Brain microvascular endothelial cell (primary cell): Measurements from ENCODE around the gene AGA.

Source experiments
- DNase-seq: peaks from one replicate; pipeline ENCODE4 v3.0.0-alpha.2; 2020
- H3K27ac ChIP-seq: fragments of 250-450 bp; sonication (Bioruptor Pico); 2 replicates; pipeline ENCODE4 v1.5.1; 2020; ENCODE audit warnings: mild to moderate bottlenecking, moderate library complexity
- H3K27me3 ChIP-seq: fragments of 250-450 bp; sonication (Bioruptor Pico); replicated peaks from 2 replicates; pipeline ENCODE4 v1.5.1; 2020; ENCODE audit warnings: mild to moderate bottlenecking
- H3K36me3 ChIP-seq: fragments of 250-450 bp; sonication (Bioruptor Pico); replicated peaks from 2 replicates; pipeline ENCODE4 v1.5.1; 2020; ENCODE audit warnings: mild to moderate bottlenecking
- H3K4me3 ChIP-seq: 2 replicates; pipeline ENCODE4 v1.5.1; 2011; ENCODE audit warnings: low read depth, mild to moderate bottlenecking, control low read depth, low read length, moderate library complexity
- in situ Hi-C: cut with HindIII; loops from 2 replicates; pipeline ENCODE4 v1.10.0; 2017; ENCODE audit warnings: low sequenced_read_pairs, low pct_ligation_motif_present
- TF ChIP-seq, protein P1 (sequence below): IDR thresholded peaks from 2 replicates; pipeline ENCODE4 v1.5.1; 2011; ENCODE audit warnings: low read depth, mild to moderate bottlenecking, moderate library complexity, low read length, control low read depth, inconsistent platforms; ENCODE audit errors: missing control alignments

AGA gene

DNA sequence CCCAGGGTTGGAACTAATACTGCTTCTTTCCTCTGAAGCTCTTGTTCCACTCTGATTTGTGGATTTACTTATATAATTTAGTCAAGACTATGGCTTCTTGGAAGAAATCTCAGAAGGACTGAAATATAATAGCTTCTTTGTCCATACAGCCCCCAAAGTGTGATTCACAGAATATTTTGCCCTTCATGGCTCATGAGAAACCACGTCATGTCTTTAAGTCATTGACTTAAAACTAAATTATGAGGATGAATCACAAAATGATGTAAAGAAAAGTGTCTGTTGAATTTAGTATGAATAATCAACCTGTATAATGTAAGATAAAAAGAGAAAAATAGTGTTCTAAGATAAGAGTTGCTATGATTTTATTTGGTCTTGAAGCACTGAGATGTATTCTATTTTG, 43.3 kb upstream of the AGA start:
- in situ Hi-C loops: no loop called here
- peak overlapping the region; percentile 59 for H3K27ac ChIP-seq
- TF ChIP-seq, protein P1, sequence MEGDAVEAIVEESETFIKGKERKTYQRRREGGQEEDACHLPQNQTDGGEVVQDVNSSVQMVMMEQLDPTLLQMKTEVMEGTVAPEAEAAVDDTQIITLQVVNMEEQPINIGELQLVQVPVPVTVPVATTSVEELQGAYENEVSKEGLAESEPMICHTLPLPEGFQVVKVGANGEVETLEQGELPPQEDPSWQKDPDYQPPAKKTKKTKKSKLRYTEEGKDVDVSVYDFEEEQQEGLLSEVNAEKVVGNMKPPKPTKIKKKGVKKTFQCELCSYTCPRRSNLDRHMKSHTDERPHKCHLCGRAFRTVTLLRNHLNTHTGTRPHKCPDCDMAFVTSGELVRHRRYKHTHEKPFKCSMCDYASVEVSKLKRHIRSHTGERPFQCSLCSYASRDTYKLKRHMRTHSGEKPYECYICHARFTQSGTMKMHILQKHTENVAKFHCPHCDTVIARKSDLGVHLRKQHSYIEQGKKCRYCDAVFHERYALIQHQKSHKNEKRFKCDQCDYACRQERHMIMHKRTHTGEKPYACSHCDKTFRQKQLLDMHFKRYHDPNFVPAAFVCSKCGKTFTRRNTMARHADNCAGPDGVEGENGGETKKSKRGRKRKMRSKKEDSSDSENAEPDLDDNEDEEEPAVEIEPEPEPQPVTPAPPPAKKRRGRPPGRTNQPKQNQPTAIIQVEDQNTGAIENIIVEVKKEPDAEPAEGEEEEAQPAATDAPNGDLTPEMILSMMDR: no peak
- H3K27me3 ChIP-seq: no peaks in the 10 kb centered on the region
- H3K4me3 ChIP-seq: no peak overlapping the region
- no peaks in the 10 kb centered on the region for H3K36me3 ChIP-seq
- DNase-seq: peak; percentile 17

DNA sequence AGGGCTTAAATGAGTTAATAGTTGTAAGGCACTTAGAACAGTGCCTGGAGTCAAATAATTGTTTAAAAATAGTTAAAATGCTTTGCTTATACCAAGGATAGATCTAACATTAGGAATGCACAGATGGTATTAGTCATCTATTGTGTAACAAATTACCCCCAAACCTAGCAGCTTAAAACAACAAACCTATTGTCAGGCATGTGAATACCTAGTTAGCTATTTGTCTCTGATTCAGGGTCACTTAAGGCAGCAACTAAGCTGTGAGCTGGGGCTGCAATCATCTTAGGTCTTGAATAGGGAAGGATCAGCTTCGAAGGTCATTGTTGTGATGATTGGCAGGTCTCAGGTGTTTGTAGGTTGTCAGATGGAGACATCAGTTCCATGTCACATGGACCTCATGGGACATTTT, 42.4 kb upstream of the AGA start:
- in situ Hi-C loops: no loop called here
- Histone ChIP-seq H3K27me3 (no peaks in the 10 kb centered on the region), H3K27ac (peak overlapping the region; percentile 59), H3K4me3 (no peak overlapping the region), H3K36me3 (no peaks in the 10 kb centered on the region)
- TF ChIP-seq, protein P1: no peak
- peak; percentile 40 for DNase-seq

DNA sequence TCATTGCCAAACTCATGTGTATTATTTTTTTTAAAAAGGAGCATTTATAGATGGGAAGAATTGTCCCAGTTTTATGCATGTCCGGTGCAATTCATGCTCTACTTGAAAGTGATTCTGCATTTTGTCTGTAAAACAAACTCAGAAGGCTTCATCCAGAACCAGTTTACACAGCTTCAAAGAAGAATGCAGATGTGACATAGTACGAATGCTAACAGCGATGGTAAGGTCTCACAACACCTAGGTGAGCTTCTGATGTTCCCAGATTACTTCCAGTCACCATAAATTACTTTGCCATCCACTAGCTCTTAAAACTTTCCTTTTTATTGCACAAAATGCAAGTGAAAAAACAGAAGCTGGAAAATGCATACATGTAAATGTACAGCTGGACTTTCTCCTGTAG, 41.5 kb upstream of the AGA start:
- Histone ChIP-seq H3K36me3 (no peaks in the 10 kb centered on the region), H3K27ac (no peak overlapping the region), H3K27me3 (no peaks in the 10 kb centered on the region), H3K4me3 (no peak overlapping the region)
- in situ Hi-C loops: no loop called here
- TF ChIP-seq, protein P1: no peak
- no peak for DNase-seq

DNA sequence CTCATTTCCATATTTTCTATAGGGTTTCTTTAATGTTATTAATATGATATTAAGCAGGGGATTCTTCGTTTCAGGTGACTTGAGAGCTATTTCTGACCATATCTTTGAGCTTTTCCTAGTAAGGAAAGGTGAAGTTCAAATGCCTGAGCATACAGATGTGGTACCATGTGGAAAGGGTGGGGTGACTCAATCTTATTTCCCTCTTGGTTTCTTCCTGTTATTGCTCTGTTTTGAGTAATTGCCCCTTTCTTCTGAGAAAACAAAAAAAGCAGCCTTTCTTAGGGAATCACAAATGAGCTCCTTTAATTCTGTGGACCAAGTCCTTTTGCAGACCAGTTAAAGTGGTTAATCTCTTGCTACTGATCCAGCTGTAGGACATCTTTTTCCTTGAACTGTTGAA, 41.0 kb upstream of the AGA start:
- in situ Hi-C loops: no loop called here
- no peak for DNase-seq
- Histone ChIP-seq H3K27ac (no peak overlapping the region), H3K27me3 (no peaks in the 10 kb centered on the region), H3K4me3 (no peak overlapping the region), H3K36me3 (no peaks in the 10 kb centered on the region)
- TF ChIP-seq, protein P1: no peak

DNA sequence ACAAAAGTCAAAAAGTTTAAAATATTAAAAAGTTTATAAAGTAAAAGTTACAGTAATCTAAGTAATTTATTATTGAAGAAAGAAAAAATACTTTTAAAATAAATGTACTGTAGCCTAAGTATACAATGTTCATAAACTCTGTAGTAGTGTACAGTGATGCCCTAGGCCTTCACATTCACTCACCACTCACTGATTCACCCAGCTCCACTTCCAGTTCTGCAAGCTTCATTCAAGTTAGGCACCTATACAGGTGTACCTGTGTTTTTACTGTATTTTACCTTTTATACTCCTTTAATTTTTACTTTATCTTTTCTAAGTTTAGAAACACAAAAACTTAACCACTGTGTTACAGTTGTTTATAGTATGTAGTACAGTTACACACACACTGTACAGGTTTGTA, 40.1 kb upstream of the AGA start:
- Histone ChIP-seq H3K36me3 (no peaks in the 10 kb centered on the region), H3K4me3 (no peak overlapping the region), H3K27ac (no peak overlapping the region), H3K27me3 (no peaks in the 10 kb centered on the region)
- TF ChIP-seq, protein P1: no peak
- no peak for DNase-seq
- in situ Hi-C loops: no loop called here

DNA sequence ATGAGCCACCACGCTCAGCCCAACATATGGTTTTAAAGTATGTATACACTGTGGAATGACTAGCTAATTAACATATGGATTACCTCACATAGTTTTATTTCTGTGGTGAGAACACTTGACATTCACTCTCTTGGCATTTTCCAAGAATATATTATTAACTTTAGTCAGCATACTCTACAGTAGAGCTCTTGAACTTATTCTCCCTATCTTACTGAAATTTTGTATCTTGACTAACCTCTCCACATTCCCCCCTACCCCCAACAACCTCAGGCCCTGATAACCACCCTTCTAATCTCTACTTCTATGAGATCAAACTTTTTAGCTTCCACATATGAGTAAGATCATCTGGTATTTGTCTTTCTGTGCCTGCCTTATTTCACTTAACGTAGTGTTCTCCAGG, 38.6 kb upstream of the AGA start:
- no peak overlapping the region for H3K4me3 ChIP-seq
- DNase-seq: peak; percentile 82
- H3K27me3 ChIP-seq: no peaks in the 10 kb centered on the region
- peak overlapping the region; percentile 44 for H3K27ac ChIP-seq
- in situ Hi-C loops: no loop called here
- TF ChIP-seq, protein P1: no peak
- no peaks in the 10 kb centered on the region for H3K36me3 ChIP-seq
